HG03045 (cell line): Measurements from ENCODE around the gene PLCG2.

Experiments
- ATAC-seq: cut with Tn5 transposase; IDR thresholded peaks from one replicate; pipeline ENCODE4 v1.9.1; 2021; ENCODE audit warnings: mild to moderate bottlenecking, moderate library complexity; ENCODE audit not compliant: unreplicated experiment

The PLCG2 gene

GRCh38 chr16:81814751-81815428 lies 35.8 kb downstream of the PLCG2 start:
- ATAC-seq: no peak

DNA sequence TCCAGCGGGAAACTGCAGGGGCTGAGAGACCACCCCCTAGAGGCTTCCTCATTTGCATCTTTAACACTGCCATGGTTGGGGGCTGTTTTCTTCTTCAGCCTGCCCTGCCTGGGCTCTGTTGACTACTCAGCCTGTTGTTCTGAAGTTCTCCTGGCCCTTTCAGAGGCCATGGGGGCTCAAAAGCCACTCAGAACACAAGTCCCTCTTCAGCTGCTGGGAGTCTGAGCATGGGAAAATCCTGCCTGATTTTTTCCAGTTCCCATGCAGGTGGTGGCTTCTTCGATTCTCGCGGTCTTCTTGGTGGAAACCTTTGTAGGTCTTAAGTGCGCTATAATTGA lies 36.3 kb downstream of the PLCG2 start:
- ATAC-seq: no peak

DNA sequence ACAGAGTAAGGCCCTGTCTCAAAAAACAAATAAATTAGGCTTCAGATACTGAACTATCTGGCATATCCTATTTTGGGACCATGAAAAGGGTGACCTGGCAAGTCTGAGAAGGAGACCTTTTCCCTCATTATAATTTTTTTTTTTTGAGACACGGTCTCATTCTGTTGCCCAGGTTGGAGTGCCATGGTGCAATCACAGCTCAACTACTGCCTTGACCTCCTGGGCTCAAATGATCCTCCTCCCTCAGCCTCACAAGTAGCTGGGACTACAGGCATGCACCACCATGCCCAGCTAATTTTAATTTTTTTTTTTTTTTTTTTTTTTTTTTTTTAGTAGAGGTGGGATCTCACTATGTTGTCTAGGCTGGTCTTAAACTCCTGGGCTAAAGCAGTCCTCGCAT lies 37.3 kb downstream of the PLCG2 start:
- ATAC-seq: no peak

DNA sequence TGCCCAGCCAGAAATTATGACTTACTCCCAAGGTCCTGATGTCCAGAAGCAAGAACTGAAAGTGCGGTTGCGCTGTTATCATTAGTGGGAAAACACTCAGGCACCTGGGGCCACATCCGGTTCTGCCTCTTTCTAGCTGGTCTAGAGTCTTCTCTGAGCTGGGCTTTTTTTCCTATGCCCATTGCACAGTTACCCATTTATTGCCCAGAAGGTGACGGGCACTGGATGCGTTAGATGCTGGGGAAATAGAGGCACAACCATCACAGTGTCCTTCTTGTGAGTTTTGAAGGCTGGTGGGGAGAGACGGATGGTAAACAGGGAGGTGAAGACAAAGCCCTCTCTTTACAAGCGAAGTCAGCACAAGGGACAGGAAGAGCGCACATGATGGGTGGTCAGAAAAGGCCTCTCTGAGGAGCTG lies 37.7 kb downstream of the PLCG2 start:
- ATAC-seq: no peak

- no peak for ATAC-seq
These were observed 38.2 kb downstream of the PLCG2 start for GRCh38 chr16:81817296-81817695.

GRCh38 chr16:81817789-81818567 lies 38.9 kb downstream of the PLCG2 start:
- ATAC-seq: no peak

- ATAC-seq: no peak
These were observed 39.4 kb downstream of the PLCG2 start for GRCh38 chr16:81818568-81818896.

- no peak for ATAC-seq
These were observed 39.8 kb downstream of the PLCG2 start for GRCh38 chr16:81818905-81819304.

DNA sequence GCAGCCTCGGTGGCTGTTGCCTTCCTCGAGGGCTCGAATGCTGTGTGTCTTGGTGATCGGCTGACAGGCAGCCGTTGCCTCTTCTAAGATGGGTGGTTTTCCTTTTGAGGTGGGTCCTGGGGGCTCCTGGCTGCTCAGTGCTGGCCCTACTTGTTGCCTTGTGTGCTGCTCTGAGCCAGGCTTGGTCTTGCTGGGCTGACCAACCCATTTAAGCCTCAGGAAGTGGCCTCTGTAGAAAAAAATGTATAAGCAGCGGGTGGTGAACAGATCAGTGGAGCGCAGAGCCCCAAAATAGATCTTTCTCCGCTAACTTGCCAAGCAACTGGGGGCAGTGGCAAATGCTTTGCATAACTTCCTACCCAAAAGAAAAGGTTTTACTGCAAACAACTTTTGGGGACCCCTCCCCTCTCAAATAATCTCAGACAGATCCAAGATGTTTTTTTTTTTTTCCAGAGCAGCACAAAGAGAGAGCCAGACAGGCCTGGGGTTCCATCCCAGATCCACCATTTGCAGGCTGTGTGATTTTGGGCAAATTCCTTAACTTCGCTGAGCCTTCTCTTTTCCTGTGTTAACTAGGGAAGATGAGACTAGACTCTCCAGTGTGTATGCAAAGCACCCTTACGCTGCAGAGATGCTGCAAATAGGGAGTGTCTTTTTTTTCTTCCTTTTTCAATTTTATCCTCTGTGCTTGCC lies 42.5 kb downstream of the PLCG2 start:
- no peak for ATAC-seq

DNA sequence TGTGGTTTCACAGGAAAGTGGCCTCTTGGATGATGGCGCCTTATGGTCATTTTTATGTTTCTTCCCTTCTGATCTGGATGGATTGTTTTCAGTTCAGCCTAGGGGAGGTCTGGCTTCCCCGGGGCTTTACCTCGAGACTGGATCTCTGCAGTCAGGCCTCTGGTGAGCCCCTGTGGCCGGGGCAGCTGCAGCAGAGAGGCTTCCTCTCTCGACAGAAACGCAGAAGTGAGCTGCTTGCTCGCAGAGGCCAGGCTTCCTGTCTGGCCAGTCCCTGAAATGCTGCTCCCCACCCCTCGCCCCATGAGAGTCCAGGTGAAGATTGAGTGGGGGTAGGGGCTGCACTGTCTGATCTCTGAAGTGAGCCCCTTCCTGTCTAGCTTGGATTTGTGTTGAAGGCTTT lies 44.0 kb downstream of the PLCG2 start:
- no peak for ATAC-seq

- no peak for ATAC-seq
These were observed 44.6 kb downstream of the PLCG2 start for GRCh38 chr16:81823734-81824133.

GRCh38 chr16:81826523-81826922 lies 47.4 kb downstream of the PLCG2 start:
- ATAC-seq: no peak

DNA sequence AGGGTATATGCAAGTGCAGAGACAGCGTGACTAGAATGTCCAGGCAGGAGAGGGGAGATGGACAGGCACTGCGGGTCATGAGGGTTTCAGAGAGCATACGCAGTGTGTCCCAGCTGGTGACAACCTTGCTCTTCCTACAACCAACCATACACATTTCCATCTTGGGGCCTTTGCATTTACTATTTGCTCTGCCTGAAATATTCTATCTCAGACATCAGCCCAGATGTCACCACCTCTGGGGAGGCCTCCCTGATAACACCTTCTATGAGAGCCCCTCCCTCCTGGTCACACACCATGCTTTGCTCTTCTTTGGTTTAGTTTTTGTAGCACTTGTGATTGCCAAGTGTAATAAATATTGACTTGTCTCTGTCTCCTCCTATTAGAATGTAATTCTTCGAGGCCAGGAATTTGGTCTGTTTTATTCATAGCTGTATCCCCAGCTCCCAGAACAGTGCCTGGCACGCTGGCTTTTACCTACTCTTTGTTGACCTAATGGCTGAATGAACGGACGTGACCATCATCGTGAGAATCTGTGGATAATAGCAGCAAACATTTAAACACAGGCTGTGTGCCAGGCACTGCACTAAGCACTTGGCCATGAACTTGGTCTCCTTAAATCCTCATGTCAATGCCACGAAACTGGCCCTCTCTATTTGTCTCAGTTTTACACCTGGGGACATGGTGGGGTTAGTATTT lies 51.9 kb downstream of the PLCG2 start:
- peak; percentile 3 for ATAC-seq

DNA sequence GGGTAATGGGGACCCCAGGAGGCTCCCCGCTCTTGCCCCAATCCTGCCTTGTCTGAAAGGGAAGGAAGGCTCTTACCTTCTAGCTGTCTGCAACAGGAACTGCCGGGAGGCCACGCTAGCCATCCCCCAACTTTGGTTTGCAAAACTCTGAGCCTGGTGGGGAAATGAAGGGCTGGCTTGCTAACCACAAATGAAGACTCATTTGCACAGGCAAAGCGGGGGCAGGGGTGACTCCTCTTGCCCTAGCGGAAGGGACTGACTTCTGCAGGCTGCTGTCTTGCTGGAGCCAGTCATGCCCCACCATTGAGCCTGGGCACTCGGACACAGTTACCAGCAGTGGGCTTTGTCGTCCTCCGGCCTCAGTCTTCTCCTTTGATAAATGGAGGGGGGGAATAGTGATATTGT lies 52.6 kb downstream of the PLCG2 start:
- ATAC-seq: peak; percentile 76

- ATAC-seq: no peak
These were observed 53.9 kb downstream of the PLCG2 start for GRCh38 chr16:81832801-81833547.

- no peak for ATAC-seq
These were observed 54.7 kb downstream of the PLCG2 start for GRCh38 chr16:81833751-81834150.

GRCh38 chr16:81834868-81835267 lies 55.8 kb downstream of the PLCG2 start:
- ATAC-seq: no peak

DNA sequence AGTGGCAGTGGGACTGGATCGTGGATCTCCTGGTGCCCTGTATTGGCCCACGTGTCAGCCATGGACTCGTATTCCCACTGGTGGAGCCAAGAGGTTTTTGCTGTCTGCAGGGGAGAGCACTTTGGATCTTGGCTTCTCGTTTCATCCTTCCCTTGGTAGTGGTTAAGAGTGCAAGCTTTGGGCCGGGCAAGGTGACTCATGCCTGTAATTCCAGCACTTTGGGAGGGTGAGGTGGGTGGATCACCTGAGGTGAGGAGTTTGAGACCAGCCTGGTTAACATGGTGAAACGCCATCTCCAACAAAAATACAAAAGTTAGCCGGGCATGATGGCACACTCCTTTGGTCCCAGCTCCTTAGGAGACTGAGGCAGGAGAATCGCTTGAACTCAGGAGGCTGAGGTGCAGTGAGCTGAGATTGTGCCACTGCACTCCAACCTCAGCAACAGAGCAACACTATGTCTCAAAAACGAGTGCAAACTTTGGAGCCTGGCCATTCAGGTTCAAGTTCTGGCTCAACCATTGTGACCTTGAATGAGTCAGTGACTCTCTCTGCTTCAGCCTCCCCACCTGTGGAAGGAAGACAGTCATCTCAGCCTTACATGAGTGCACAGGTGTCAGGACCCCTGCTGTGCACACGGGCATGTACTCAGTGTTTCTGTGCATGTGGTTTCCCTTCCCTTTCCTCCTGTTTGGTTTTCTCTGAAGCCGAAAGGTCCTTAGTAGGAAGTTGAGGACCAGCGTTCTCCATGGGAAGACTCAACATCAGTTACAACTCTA lies 57.4 kb downstream of the PLCG2 start:
- peak; percentile 58 for ATAC-seq

DNA sequence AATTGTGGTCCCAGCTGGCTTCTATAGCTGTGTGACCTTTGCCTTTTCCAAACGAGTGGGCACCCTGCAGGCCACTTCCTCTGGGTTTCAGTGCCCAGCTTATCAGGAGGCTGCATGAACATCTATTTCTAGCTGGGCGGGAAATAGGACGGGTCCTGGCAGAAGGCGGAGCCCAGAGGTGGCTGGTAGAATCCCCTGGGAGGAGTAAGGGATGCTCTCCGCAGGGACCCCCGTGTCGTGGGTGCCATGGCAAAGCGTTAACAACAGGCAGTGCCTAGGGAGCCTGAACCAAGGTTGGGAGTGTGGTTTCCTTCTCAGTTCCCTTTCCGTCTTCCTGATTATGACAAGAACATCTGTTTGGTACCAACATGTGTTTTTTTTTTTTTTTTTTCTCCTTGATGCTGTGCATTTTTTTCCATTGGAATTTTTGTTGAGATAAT lies 58.2 kb downstream of the PLCG2 start:
- ATAC-seq: no peak

- ATAC-seq: no peak
These were observed 59.7 kb downstream of the PLCG2 start for GRCh38 chr16:81838794-81839193.
